ENCODE data around the gene SLC2A14. TPM values are rescaled to one million over a fixed set of nuclear protein-coding genes. Genes with fewer than 3 reads are reported as not detected.

SLC2A14 gene
- total RNA-seq, 1 donor from 2014 or later, result not detected

GRCh38 chr12:7769999-7770398, 102.7 kb downstream of the SLC2A14 start:
- TF ChIP-seq CTCF (IDR thresholded peaks at IDR 0.05), result no peak
- Histone ChIP-seq H3K27ac (no peak overlapping the region), H3K9me3 (no peaks in the 10 kb centered on the region), H3K36me3 (no peaks in the 10 kb centered on the region), H3K4me3 (no peak overlapping the region), H3K27me3 (no peaks in the 10 kb centered on the region), H3K4me1 (no peaks in the 10 kb centered on the region)
- no peak for DNase-seq (ENCODE audit: low spot score in 2 of 2)
- intact Hi-C loops (cut with DNase I), result no loop called here

Other genes starting within 250 kb of the SLC2A14 start
- not detected for gene APOBEC1, start 207.0 kb downstream of the SLC2A14 start, total RNA-seq
- not detected for gene GDF3, start 177.1 kb downstream of the SLC2A14 start, total RNA-seq
- gene DPPA3, start 161.5 kb downstream of the SLC2A14 start, total RNA-seq, result not detected
- not detected for gene CLEC4C, start 125.5 kb downstream of the SLC2A14 start, total RNA-seq
- gene NANOGNB, start 107.7 kb downstream of the SLC2A14 start, total RNA-seq, result not detected
- gene NANOG, start 83.5 kb downstream of the SLC2A14 start, total RNA-seq, result not detected
- 58.0 TPM for gene SLC2A3, start 63.3 kb upstream of the SLC2A14 start, total RNA-seq
- gene FOXJ2, start 159.8 kb upstream of the SLC2A14 start, total RNA-seq, result 17.1 TPM
- 2.0 TPM for gene C3AR1, start 193.4 kb upstream of the SLC2A14 start, total RNA-seq
- 11.2 TPM for gene NECAP1, start 209.4 kb upstream of the SLC2A14 start, total RNA-seq